Right cardiac atrium (tissue), 5 donors: Measurements from ENCODE around the gene SLAMF7. TPM values are rescaled to one million over a fixed set of nuclear protein-coding genes. Genes with fewer than 3 reads are reported as not detected.
"Not testable (repeated sequence)": the region's sequence is repeated elsewhere in the genome, so short reads cannot be mapped to it uniquely, and the experiment has no call there.

Experiments
- ATAC-seq, 2 donors: fragments of 200-7000 bp; cut with Tn5 transposase; one replicate each; pipeline versions ENCODE4 v1.8.0 to v1.9.1; 2020; ENCODE audit warnings: moderate library complexity in 2 of 2, mild to moderate bottlenecking in 1 of 2
- DNase-seq, 3 donors: peaks; one replicate each; pipeline ENCODE4 v3.0.0-alpha.2; 2020
- H3K27ac ChIP-seq: one replicate; pipeline ENCODE4 v1.5.1; 2013; ENCODE audit warnings: mild to moderate bottlenecking, low read length, control low read depth, moderate library complexity
- H3K27me3 ChIP-seq: one replicate; pipeline ENCODE4 v1.6.1; 2013; ENCODE audit not compliant: control insufficient read depth, insufficient read depth
- H3K4me1 ChIP-seq: one replicate; pipeline ENCODE4 v1.6.1; 2013; ENCODE audit warnings: low read length; ENCODE audit not compliant: control insufficient read depth, insufficient read depth
- H3K4me3 ChIP-seq: one replicate; pipeline ENCODE4 v1.5.1; 2013; ENCODE audit warnings: low read length, control low read depth
- H3K9me3 ChIP-seq: one replicate; pipeline ENCODE4 v1.6.1; 2013; ENCODE audit warnings: low read length; ENCODE audit not compliant: control insufficient read depth
- WGBS: extraction: QIAGEN DNeasy Blood & Tissue Kit; methylation state at CpG from one replicate; pipeline ENCODE4 v1.1.7; 2013; 5-methylcytosine and 5-hydroxymethylcytosine counted together
- intact Hi-C, 4 donors: fragments of 100-400 bp; cut with DNase I; formaldehyde crosslinking; loops; one replicate each; pipeline versions ENCODE4 v1.11.0 to v1.14.0; 2022 to 2023
- polyA plus RNA-seq: library from polyadenylated mRNA; stranded (reverse); fragments of 200-250 nt; gene quantifications from one replicate; pipeline ENCODE4 v1.2.3, GENCODE V29; 2013
- total RNA-seq, 4 donors: library from RNA; stranded (reverse); fragmentation: NEBNext Ultra II Directional; extraction: Animal tissue kit (Norgen Biotek cat#: 25700); gene quantifications; one replicate each; pipeline ENCODE4 v1.2.1, GENCODE V29; 2021
- donor health status: healthy with polysubstance abuse.
- donor health status: DM: no; HTN: yes; CAD: no.
- donor health status: DM: no; HTN: no; CAD: no.
- donor health status: DM: no; HTN: yes; CAD: no; lungs with severe emphysema.
- donor health status: DM: yes; HTN: yes; CAD: no.

Gene SLAMF7
- total and polyA plus RNA-seq, 5 donors: 0.07 to 1.3 (median 0.41) TPM

DNA sequence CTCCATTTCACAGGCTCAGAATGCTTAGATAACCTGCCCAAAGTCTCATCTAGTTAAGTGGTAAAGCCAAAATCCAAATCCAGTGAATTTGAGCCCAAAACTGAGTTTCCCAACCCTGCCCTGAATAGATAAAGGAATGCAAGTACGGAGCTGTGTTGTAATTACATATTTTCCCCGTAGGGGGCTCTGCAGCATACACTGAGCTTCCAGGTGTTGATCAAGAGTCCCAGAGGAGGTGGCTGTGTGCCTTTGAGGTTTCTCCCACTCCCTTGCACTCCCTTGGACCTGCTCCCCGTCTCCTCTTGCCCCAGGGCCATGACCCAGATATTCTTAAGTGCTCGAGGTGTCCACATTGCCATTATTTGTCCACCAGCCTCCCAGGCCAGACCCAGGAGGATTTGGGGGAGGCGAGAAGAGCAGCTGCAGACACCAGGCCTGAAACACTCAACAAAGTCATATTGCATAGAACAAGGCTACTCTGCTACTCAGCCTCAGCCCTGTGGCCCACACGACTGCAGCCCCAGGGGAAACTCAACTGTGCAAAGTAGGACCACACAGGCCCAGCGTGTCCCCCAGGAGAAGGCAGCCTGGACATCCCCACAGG lies 38.5 kb downstream of the SLAMF7 start:
- Histone ChIP-seq H3K4me1 (no peaks in the 10 kb centered on the region), H3K9me3 (no peaks in the 10 kb centered on the region), H3K27me3 (no peaks in the 10 kb centered on the region), H3K4me3 (no peak overlapping the region), H3K27ac (no peak overlapping the region)
- no peak for ATAC-seq
- intact Hi-C loops: no loop called here
- WGBS: 65% methylated on average over 7 of the region's 7 CpGs
- no peak for DNase-seq

DNA sequence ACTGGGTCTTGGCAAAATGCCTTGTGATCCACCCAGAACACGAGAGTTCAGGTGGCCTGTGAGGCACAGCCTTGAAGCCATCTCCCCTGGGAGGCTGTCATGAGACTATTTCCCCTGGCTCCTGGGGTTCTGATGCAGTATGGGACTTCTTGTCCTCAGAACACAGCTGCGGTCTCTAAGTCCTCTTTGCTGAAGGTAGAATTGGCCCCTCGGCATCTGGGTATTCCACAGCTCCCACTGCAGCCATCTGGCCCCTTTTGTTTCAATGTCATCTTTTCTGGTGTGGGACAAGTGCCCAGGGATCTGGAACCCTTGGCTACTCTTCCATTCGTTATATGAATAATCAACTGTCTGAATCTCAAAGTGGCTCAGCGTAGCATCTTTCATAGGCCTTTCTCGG lies 39.9 kb downstream of the SLAMF7 start:
- WGBS: 83% methylated on average over 6 of the region's 6 CpGs
- ATAC-seq: no peak
- intact Hi-C loops: no loop called here
- Histone ChIP-seq H3K9me3 (no peaks in the 10 kb centered on the region), H3K27me3 (no peaks in the 10 kb centered on the region), H3K27ac (no peak overlapping the region), H3K4me3 (no peak overlapping the region), H3K4me1 (no peaks in the 10 kb centered on the region)
- DNase-seq: no peak

DNA sequence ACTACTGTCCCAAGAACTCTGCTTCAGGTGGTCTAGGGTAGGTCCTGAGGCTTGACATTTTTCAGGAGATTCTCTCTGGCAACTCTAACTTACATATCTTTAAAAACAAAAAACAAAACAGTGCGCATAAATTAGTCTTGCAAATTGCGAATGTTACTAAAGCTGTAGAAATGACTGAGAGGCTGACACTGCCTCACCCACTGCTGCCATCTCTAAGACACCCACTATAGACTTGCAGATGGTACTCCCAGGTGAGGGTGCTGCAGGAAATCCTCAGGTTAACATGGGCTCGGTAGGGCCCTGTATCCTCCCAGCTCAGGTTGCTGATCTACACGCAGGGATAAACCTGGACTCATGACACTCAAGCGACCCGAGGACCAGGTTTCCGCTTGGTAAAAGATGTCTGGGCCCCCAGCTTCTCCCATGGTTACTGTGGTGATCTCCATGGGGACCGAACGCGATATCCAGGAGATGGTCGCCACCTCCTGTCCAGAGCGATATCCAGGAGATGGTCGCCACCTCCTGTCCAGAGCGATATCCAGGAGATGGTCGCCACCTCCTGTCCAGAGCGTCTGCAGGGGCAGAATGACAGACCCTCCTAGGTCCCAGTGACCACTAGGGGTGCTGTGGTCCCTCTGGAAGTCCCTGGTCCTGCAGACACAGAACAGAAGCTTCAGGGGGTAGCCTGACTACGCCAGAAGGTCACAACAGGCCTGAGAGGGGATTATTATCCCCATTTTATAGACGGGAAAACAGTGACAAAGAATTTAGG lies 40.8 kb downstream of the SLAMF7 start:
- peak in 1 of 2 donors; percentile 35 for ATAC-seq
- no peak for DNase-seq
- H3K4me3 ChIP-seq: no peak overlapping the region
- no peak overlapping the region for H3K27ac ChIP-seq
- no peaks in the 10 kb centered on the region for H3K27me3 ChIP-seq
- intact Hi-C loops: no loop called here
- 87% methylated on average over 18 of the region's 18 CpGs for WGBS
- no peaks in the 10 kb centered on the region for H3K9me3 ChIP-seq
- H3K4me1 ChIP-seq: no peaks in the 10 kb centered on the region

- H3K27ac ChIP-seq: no peak overlapping the region
- 96% methylated on average over 2 of the region's 2 CpGs for WGBS
- no peak for DNase-seq
- no peaks in the 10 kb centered on the region for H3K4me1 ChIP-seq
- no peaks in the 10 kb centered on the region for H3K9me3 ChIP-seq
- no peak for ATAC-seq
- H3K27me3 ChIP-seq: no peaks in the 10 kb centered on the region
- intact Hi-C loops: no loop called here
- no peak overlapping the region for H3K4me3 ChIP-seq
Observed at GRCh38 chr1:160780398-160780755, 41.3 kb downstream of the SLAMF7 start.

- Histone ChIP-seq H3K27me3 (no peaks in the 10 kb centered on the region), H3K4me1 (no peaks in the 10 kb centered on the region), H3K27ac (no peak overlapping the region), H3K4me3 (no peak overlapping the region), H3K9me3 (no peaks in the 10 kb centered on the region)
- ATAC-seq (peak; percentile 55 to 87), DNase-seq (no peak)
- 68% methylated on average over 8 of the region's 8 CpGs for WGBS
- intact Hi-C loops: no loop called here
Observed at GRCh38 chr1:160781186-160781766, 42.2 kb downstream of the SLAMF7 start.

GRCh38 chr1:160781914-160782689 lies 43.1 kb downstream of the SLAMF7 start:
- H3K27me3 ChIP-seq: no peaks in the 10 kb centered on the region
- no peaks in the 10 kb centered on the region for H3K4me1 ChIP-seq
- H3K27ac ChIP-seq: no peak overlapping the region
- ATAC-seq: no peak
- H3K9me3 ChIP-seq: no peaks in the 10 kb centered on the region
- H3K4me3 ChIP-seq: no peak overlapping the region
- intact Hi-C loops: no loop called here
- no peak for DNase-seq
- WGBS: 79% methylated on average over 9 of the region's 9 CpGs

- ATAC-seq, H3K4me1 ChIP-seq, DNase-seq, intact Hi-C loops, H3K27me3 ChIP-seq, H3K27ac ChIP-seq, H3K4me3 ChIP-seq, H3K9me3 ChIP-seq: not testable (repeated sequence)
- WGBS: 90% methylated on average over 23 of the region's 25 CpGs
Observed at GRCh38 chr1:160782988-160783765, 44.1 kb downstream of the SLAMF7 start.

DNA sequence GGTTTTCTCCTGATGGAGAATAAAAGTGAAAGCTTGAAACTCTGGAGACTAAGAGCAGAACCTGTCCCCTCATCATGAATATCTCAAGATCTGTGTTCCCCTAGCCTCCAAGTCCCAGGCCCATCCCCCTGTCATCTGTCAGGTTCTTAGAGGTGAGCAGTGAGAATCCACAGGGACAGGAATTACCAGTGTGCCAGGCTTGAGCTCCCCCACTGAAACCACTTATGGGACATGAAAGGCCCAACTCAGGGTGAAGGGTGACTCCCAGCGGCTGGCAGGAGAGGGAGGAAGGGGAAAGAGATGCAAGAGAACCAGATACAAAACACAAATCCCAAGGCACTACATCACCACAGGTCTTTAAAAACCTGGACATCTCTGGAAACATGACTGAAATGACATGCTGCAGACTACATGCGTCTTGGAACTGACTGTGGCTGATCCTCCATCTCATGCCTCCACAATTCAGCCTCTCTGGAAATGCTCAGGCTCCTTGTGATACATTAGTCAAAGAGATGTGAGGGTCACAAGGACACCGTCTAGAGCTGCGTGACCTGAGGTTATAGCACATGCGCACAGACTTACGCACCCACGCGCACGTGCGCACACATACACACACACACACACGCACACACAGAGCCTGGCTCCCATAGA lies 50.1 kb downstream of the SLAMF7 start:
- WGBS: 92% methylated on average over 11 of the region's 11 CpGs
- Histone ChIP-seq H3K9me3 (no peaks in the 10 kb centered on the region), H3K27me3 (no peaks in the 10 kb centered on the region), H3K27ac (no peak overlapping the region), H3K4me3 (no peak overlapping the region), H3K4me1 (no peaks in the 10 kb centered on the region)
- ATAC-seq (no peak), DNase-seq (no peak)
- intact Hi-C loops: no loop called here

GRCh38 chr1:160789702-160790611 lies 50.9 kb downstream of the SLAMF7 start:
- DNase-seq (no peak), ATAC-seq (no peak)
- no peaks in the 10 kb centered on the region for H3K27me3 ChIP-seq
- 88% methylated on average over 13 of the region's 13 CpGs for WGBS
- no peaks in the 10 kb centered on the region for H3K4me1 ChIP-seq
- intact Hi-C loops: no loop called here
- no peaks in the 10 kb centered on the region for H3K9me3 ChIP-seq
- no peak overlapping the region for H3K27ac ChIP-seq
- H3K4me3 ChIP-seq: no peak overlapping the region
